ENCODE data around the gene VRK2. TPM values are rescaled to one million over a fixed set of nuclear protein-coding genes. Genes with fewer than 3 reads are reported as not detected.

VRK2 gene
- polyA plus RNA-seq, 1 donor from 2014 or later = 0.45 TPM

GRCh38 chr2:58035352-58035751 lies 11.3 kb upstream of the VRK2 start:
- no peaks in the 10 kb centered on the region for H3K27me3 ChIP-seq (ENCODE audit: insufficient read depth, low read depth, low read length)
- TF ChIP-seq TAF1 (IDR thresholded peaks at IDR 0.05; ENCODE audit: low read depth) (no peak), EP300 (conservative IDR thresholded peaks at IDR 0.05; ENCODE audit: poor library complexity, severe bottlenecking) (no peak), MXI1 (conservative IDR thresholded peaks at IDR 0.05; ENCODE audit: poor library complexity, severe bottlenecking) (no peak), REST (IDR thresholded peaks at IDR 0.05; ENCODE audit: borderline replicate concordance) (no peak), CTCF (IDR thresholded peaks at IDR 0.05; ENCODE audit: poor library complexity, severe bottlenecking) (no peak), EZH2 (IDR thresholded peaks at IDR 0.05; ENCODE audit: borderline replicate concordance, insufficient read depth, low read length, poor library complexity, severe bottlenecking) (no peak), RAD21 (conservative IDR thresholded peaks at IDR 0.05) (no peak), POLR2AphosphoS5 (IDR thresholded peaks at IDR 0.05) (no peak), SMC3 (conservative IDR thresholded peaks at IDR 0.05; ENCODE audit: poor library complexity) (no peak)
- H4K20me1 ChIP-seq (ENCODE audit: insufficient read depth) = no peaks in the 10 kb centered on the region
- no peak overlapping the region for H3K27ac ChIP-seq (ENCODE audit: low read length)
- H3K9me2 ChIP-seq (ENCODE audit: insufficient read depth, low read length) = no peaks in the 10 kb centered on the region
- no peaks in the 10 kb centered on the region for H3K79me2 ChIP-seq (replicated peaks; ENCODE audit: insufficient read depth, low read length)
- no peak overlapping the region for H2AFZ ChIP-seq (ENCODE audit: low read depth, low read length)
- H3K4me3 ChIP-seq (ENCODE audit: low read length) = no peak overlapping the region
- no peaks in the 10 kb centered on the region for H3K36me3 ChIP-seq (ENCODE audit: insufficient read depth, low read length)
- H3K9me3 ChIP-seq (ENCODE audit: low read length) = no peaks in the 10 kb centered on the region
- no peak overlapping the region for H3K9ac ChIP-seq (ENCODE audit: low read length)
- no peaks in the 10 kb centered on the region for H3F3A ChIP-seq (ENCODE audit: insufficient read depth, low read length, poor library complexity, severe bottlenecking)
- no peak overlapping the region for H3K4me2 ChIP-seq (ENCODE audit: low read length)

- Histone ChIP-seq H3K4me3 (ENCODE audit: low read length) (no peak overlapping the region), H3K36me3 (ENCODE audit: insufficient read depth, low read length) (no peaks in the 10 kb centered on the region), H3K9me3 (ENCODE audit: low read length) (no peaks in the 10 kb centered on the region), H3K27me3 (ENCODE audit: insufficient read depth, low read depth, low read length) (no peaks in the 10 kb centered on the region), H3K79me2 (replicated peaks; ENCODE audit: insufficient read depth, low read length) (no peaks in the 10 kb centered on the region), H3K4me2 (ENCODE audit: low read length) (no peak overlapping the region), H3K9ac (ENCODE audit: low read length) (no peak overlapping the region), H2AFZ (ENCODE audit: low read depth, low read length) (no peak overlapping the region), H3K9me2 (ENCODE audit: insufficient read depth, low read length) (no peaks in the 10 kb centered on the region), H3K27ac (ENCODE audit: low read length) (no peak overlapping the region), H4K20me1 (ENCODE audit: insufficient read depth) (no peaks in the 10 kb centered on the region), H3F3A (ENCODE audit: insufficient read depth, low read length, poor library complexity, severe bottlenecking) (no peaks in the 10 kb centered on the region)
- no peak for TF ChIP-seq EP300 (conservative IDR thresholded peaks at IDR 0.05; ENCODE audit: poor library complexity, severe bottlenecking)
- TF ChIP-seq CTCF (IDR thresholded peaks at IDR 0.05; ENCODE audit: poor library complexity, severe bottlenecking) = no peak
- no peak for TF ChIP-seq RAD21 (conservative IDR thresholded peaks at IDR 0.05)
- TF ChIP-seq SMC3 (conservative IDR thresholded peaks at IDR 0.05; ENCODE audit: poor library complexity) = no peak
- TF ChIP-seq REST (IDR thresholded peaks at IDR 0.05; ENCODE audit: borderline replicate concordance) = no peak
- no peak for TF ChIP-seq MXI1 (conservative IDR thresholded peaks at IDR 0.05; ENCODE audit: poor library complexity, severe bottlenecking)
- no peak for TF ChIP-seq POLR2AphosphoS5 (IDR thresholded peaks at IDR 0.05)
- TF ChIP-seq EZH2 (IDR thresholded peaks at IDR 0.05; ENCODE audit: borderline replicate concordance, insufficient read depth, low read length, poor library complexity, severe bottlenecking) = no peak
- TF ChIP-seq TAF1 (IDR thresholded peaks at IDR 0.05; ENCODE audit: low read depth) = no peak
These were observed 7.4 kb upstream of the VRK2 start for GRCh38 chr2:58039170-58039611.
